HG03039 (cell line): Measurements from ENCODE around the gene ZNF33B.
"Not testable (repeated sequence)": the region's sequence is repeated elsewhere in the genome, so short reads cannot be mapped to it uniquely, and the experiment has no call there.

Experiments
- ATAC-seq: cut with Tn5 transposase; IDR thresholded peaks from one replicate; pipeline ENCODE4 v1.9.1; 2021; ENCODE audit warnings: mild to moderate bottlenecking, moderate library complexity; ENCODE audit not compliant: unreplicated experiment

Gene ZNF33B

DNA sequence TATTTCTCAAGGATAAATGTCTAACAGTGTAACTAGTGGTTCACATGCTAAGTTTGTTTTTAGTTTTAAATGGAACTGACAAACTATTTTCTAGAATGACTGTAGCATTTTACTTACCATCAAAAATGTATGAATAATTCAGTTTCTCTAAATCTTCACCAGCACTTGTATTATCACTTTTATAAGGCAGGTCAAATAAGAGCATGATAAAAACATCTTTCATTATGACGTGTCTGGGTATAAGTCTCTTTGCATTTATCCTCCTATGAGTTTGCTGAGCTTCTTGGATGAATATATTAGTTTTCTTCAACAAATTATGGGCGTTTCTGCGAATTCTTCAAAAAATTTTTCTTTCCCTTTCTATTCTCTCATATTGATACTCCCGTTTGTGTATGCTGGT, 19.9 kb downstream of the ZNF33B start:
- no peak for ATAC-seq

DNA sequence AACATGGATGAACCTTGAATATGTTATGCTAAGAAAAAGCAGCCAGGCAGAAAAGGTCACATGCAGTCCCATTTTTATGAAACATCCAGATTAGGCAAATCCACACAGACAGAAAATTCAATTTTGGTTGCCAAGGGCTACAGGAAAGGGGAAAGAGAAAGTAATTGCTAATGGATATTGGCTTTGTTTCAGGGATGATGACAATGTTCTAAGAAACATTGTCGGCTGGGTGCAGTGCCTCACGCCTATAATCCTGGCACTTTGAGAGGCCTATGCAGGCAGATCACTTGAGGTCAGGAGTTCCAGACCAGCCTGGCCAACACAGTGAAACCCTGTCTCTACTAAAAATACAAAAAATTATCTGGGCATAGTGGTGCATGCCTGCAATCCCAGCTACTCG, 23.0 kb downstream of the ZNF33B start:
- ATAC-seq = no peak

DNA sequence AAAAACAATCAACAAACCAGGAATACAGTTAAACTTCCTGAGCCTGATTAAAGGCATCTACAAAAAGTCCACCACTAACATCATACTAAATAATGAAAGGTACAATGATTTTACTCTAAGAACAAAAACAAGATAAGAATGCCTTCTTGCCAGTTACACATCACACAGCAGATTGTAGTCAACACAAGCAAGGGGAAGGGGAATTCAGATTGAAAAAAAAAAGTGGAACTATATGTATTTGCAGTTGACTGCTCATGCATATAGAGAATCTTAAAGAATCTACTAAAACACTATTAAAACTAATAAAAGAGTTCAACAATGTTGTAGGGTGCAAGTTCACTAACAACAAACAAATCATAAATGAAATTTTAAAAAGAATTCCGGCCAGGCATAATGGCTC, 28.5 kb downstream of the ZNF33B start:
- ATAC-seq = no peak

DNA sequence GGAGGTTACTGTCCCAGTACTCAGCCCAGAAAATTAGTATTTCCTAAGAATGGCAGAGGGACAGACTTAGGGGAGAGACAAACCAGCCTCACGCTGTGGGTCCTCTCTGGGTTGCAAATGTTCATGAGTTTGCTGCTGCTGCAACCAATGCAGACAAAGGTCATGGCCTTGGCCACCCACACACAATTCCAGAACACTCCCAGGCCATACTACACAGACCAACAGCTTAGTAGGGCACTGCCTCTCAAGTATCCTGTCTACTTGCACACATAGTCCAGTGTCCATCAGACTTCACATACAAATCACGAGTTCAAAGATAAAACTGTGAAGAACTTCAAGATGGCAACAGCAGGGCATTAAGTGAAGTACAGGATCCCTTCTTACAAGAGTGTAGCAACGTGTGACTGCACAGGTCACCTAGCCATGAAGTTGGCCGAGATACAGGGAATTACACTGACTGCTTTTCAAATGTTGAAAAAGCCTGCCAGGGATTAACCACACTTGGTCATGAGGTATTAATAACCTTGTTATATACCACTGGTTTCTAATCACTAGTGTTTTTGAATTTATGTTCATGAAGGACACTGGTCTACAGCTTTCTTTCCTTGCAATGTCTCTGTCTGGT, 40.0 kb downstream of the ZNF33B start:
- ATAC-seq = no peak

DNA sequence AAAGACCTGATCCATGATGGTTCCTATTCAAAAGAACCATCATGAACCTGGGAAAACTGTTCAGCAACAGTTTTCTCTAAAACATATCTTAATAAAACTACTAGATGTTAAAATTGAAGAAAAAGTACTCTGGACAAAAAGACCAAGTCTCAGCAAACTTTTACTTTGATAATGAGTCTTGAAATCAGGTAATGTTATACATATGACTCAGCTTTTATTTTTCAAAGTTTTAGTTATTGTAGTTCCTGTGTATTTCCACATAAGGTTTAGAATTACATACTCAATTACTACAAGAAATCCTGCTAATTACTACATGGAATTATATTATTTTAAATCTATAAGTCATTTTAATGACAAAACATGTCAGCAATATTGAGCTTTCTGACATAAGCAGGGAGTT, 42.2 kb downstream of the ZNF33B start:
- ATAC-seq = no peak

DNA sequence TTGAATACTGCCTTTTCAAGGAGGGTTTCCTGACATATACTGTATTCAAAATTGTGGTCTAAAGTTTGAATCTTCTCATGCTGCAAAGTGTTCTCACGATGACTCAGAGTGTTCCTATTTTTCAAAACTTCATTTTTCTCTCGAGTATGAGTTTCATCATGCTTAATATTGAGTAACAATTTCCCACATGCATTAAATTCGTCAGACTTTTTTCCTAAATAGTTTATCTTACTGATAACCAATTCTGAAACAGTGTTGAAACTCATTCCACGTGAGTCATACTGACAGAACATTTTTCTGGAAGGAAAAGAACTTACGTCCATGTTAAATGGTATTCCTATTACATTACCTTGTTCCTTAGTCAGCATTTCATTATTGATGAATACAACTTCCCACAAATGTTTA, 44.1 kb downstream of the ZNF33B start:
- no peak for ATAC-seq

DNA sequence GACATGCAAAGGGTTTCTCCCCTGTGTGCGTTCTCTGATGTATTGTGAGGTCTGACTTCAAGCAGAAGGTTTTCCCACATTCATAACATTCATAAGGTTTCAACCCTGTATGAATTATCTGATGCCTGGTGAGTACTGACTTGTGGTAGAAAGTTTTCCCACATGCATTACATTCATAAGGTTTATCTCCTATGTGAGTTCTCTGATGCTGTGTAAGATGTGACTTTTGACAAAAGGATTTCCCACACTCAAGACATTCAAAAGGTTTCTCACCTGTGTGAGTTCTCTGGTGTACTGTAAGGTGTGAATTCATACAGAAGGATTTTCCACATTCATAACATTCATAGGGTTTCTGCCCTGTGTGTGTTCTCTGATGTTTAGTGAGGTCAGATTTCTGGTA, 45.1 kb downstream of the ZNF33B start:
- ATAC-seq = no peak

DNA sequence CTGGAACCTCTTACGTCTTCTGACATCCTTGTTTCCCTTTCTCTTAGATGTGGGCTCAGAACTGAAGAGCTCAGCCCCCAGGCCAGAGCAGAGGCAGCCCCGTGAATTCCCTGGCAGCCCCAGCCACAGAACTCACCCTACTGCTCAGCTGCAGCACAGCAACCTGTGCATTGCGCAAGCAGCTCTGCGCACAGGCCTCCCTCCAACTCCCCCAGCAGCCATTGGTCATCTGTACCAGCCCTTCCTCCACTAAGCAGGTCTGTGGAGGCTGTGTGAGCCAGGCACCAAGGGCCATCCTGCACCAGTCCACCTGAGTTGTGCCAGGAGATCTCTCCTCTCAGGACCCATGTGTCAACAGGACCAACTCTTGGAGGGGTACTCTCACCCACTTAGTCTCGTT, 54.5 kb downstream of the ZNF33B start:
- ATAC-seq = no peak

DNA sequence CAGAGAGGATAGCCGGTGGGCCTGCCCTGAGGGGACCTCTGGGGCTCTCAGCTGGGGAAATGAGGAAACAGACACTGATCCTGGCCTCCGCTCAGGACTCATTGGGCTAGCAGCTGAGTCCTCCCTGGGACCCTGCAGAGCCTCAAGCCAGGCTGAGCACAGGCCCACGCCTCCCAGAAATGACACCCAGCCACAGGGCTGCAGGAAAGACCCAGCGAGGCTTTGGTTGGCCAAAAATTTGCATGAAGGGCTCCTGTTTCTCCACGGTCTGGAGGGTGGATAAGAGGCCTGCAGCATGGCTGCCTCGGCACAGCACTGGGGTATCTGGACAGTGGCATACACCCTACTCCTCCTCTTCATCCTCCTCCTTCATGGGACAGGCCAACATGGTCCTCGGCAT, 60.4 kb downstream of the ZNF33B start:
- ATAC-seq = no peak

DNA sequence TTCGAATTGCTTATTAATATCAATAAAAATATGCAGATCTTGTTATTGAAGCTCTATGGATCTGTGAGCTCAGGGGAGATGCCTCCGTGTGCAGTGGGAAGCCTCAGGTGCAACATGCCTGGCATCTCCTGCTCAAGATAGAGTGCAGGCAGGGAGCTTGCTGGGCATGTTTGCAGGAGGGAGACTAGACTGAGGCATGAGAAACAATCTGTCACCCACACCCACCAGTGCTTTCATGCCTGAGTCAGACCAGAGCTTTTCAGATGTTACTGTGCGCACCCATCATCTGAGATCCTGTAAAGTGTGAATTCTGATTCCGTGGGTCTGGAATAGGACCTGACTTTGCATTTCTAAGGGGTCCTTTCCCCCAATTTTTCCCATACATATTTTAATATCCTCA, 62.0 kb downstream of the ZNF33B start:
- ATAC-seq = no peak

DNA sequence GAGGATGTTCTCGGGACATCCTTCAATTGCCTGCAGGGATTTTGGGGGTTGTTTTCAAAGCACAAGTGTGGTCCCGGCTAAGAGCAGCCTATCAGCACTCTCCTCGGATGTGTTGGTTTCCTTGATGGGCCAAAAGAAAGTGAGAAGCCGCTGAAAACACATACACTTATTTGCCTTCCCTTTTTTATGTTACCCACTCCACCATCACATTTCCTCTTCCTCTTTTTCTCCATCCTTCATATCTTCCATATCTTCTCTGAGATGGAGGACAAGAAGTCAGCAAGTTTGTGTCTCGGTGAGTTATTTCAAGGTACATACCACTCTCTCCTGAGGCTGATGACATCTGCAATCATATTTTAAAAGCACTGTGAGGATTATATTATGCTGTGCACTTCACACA, 64.0 kb downstream of the ZNF33B start:
- ATAC-seq = no peak

DNA sequence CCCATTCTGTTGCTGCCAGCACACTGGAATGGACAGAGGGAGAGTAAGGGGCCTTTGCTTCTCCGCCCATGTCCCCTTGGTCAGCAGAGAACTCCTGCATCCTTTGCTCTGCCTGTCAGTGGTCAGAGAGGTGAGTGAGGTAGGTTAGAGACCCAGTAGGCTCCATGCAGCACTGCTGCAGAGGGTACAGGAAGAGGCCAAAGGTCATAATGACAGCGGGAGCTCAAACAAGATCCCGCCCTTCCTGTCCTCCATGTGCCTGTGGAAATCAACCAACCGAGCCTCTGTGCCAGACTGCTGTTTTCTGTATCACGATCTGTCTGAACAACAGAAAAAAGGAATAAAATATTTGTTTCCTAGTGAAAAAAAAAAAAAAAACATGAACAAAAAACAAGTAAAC, 81.4 kb downstream of the ZNF33B start:
- no peak for ATAC-seq

DNA sequence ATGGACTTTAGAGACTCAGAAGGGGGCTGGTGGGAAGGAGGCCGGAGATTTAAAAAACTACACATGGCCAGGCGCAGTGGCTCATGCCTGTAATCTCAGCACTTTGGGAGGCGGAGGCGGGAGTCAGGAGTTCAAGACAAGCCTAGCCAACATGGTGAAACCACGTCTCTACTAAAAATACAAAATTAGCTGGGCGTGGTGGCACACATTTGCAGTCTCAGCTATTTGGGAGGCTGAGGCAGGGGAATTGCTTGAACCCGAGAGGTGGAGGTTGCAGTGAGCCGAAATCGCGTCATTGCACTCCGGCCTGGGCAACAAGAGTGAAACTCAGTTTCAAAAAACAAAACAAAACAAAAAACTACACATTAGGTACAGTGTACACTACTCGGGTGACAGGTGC, 84.8 kb downstream of the ZNF33B start:
- ATAC-seq = not testable (repeated sequence)

DNA sequence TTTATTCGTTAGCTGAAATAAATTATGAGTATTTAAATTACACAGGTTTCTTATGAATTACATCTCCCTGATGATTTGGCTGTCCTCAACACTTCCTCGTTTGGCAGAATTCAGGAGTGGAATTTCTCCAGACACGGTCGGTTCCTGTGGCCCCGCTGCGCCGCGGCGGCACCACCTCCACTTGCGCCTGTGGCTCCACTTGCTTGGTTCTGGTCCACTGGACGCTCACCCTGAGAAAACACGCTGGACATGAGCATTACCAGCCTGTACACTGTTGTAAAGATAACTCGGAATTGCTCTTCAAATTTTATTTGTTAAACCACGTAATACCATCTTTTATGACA, 85.3 kb downstream of the ZNF33B start:
- ATAC-seq = peak; percentile 28

DNA sequence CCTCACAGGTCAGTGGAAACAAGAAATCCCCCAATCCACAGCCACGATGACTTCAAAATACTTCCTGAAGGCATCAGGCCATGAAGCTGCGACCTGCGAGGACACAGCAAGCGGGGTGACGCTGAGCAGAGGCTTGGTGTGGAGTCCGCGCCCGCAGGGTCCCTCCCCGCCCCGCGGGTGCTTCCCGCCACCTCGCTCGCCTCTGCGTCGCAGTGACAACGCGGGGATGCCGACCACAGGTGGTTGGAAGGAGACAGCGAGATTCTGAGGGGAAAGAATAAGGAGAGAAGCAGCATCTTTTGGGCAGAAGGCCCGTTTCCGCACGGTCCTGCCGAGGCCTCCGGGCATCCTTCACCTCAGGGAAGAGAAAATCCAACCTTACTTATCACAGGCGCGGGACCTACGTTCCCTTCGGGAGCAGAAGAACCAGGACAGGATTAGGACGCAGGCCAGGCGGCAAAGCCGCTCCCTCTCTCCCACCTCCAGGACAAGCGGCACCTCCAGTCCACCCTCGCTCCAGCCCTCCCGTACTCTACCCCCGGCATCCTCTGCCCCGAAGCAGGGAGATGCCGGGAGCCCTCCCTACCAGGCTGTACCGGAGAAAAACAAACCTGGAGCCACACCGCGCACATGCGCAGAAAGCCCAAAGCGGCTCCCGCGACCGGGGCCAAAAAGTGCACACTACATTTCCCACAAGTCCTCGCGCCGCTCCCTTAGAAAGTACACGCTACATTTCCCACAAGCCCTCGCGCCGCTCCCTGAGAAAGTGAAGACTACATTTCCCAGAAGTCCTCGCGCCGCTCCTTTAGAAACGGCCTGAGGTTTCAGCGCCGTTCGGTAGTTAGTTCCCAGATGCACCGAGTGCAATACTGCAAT, 85.9 kb downstream of the ZNF33B start:
- ATAC-seq = peak; percentile 96

DNA sequence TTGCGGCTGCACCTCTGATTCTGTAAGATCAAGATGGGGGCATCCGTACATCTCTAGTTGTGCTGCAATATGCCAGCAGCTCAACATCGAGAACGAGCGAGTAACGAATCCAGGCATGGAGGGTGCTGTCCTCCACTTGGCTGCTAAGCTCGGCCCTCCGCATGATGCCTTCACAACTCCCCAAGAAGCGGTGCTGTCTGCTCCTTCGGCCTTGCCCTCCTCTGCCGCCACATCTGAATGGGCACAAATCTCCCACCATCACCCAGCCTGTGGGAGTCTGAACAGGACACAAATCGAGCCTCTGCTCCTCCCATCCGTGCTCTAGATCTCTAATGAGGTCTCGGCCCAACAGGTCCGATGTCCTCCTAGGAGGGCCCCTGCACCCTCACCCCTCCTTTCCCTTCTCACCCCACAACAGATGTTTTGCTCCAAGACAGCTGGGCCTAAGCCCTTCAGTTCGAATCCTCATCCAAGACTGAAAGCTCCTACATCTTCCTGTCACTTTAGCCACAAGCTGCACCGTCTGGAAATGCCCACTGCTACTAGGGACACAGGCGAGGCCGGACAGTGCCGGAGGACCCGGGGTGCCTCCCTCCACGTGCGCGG, 86.7 kb downstream of the ZNF33B start:
- no peak for ATAC-seq

DNA sequence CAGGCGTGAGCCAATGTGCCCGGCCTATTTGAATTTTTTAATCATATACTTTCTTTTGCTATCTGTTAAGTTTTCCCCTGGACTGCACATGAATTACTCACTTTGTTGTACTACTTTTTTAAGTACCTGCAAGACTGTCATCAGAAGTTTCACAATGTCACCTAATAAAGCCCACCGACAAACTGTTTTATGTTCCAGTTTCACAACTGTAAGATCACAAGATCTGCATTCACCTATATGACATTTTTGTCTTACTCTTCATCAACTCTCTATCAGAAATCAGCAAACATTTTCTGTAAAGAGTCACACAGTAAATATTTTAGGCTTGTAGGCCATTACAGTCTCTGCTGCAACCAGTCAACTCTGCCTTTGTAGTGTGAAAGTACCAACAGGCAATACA, 88.5 kb downstream of the ZNF33B start:
- ATAC-seq = no peak

DNA sequence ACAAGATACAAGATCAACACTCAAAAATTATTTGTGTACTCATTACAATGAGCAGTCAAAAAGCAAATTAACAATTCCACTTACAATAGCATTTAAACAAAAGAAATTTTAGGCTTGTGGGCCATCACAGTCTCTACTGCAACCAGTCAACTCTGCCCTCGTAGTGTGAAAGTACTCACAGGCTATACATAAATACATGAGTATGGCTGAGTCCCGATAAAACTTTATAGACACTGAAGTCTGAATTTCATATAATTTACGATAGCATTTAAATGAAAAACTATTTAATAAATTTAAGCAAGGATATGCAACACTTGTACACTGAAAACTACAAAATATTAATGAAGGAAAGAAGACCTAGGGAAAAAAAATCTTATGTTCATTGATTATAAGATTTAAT, 90.1 kb downstream of the ZNF33B start:
- no peak for ATAC-seq

DNA sequence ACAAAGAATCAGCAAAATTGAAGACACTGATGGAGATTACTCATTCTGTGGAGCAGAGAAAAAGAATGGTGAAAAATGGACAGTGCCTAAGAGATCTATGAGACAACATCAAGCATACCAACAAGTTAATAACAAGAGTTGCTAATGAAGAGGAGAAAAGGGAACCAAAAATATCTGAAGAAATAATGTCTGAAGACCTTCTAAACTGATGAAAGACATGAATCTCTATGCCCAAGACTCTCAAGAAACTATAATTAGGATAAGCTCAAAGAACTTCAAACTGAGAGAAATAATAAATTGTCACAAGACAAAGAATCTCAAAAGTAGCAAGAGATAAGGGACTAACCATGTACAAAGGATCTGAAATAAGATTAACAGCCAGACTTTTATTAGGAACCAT, 93.4 kb downstream of the ZNF33B start:
- ATAC-seq = no peak

DNA sequence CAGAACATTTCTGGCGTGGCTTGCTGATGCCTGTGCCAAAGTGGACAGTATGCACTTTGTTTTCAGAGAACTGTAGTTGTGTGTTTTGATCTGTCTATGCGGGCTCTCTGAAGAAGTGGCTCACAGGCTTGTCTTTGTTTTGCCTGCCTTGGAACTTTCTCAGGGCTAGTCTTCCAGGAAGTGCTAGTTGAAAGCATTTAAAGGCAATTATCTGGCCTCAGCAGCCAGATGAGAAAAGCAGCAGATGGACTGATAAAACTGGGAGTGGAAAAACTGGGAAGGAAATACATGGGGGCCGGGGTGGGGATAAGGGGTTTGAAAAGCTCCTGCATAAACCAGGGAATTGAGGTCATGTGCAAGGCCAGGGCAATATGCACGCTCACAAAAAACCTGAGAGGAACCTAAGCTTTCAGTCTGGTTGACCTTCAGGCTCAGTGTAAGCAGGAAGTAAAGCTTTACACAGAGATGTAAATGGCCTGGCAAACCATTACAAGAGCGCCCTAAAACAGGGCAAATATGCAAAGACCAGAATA, 94.5 kb downstream of the ZNF33B start:
- ATAC-seq = no peak
